Kasumi-1 (cell line): ENCODE results near the gene FUT8.

Source experiments
- DNase-seq, 2 experiments: peaks; one replicate each; lab custom pipeline; 2025; lab: John Stamatoyannopoulos, UW

FUT8 gene

DNA sequence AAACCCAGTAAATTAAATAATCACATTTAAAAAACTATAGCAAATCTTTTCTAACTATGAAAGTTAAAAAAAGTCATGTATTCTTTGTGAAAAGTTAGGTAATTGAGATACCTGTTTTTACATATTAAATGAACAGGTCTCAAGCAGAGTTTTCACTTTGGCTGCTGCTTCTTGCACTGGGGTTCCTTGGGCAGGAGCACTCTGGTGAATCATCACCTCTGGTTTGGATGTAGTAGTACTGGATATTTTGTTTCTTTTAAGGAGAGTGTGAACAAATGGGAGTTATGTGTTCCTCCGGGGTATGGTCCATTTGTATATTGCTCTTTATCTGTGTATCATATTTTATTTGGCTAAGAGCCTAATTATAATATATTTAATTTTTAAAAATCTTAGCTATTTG is 82.7 kb downstream of the FUT8 start:
- no peak for DNase-seq

DNA sequence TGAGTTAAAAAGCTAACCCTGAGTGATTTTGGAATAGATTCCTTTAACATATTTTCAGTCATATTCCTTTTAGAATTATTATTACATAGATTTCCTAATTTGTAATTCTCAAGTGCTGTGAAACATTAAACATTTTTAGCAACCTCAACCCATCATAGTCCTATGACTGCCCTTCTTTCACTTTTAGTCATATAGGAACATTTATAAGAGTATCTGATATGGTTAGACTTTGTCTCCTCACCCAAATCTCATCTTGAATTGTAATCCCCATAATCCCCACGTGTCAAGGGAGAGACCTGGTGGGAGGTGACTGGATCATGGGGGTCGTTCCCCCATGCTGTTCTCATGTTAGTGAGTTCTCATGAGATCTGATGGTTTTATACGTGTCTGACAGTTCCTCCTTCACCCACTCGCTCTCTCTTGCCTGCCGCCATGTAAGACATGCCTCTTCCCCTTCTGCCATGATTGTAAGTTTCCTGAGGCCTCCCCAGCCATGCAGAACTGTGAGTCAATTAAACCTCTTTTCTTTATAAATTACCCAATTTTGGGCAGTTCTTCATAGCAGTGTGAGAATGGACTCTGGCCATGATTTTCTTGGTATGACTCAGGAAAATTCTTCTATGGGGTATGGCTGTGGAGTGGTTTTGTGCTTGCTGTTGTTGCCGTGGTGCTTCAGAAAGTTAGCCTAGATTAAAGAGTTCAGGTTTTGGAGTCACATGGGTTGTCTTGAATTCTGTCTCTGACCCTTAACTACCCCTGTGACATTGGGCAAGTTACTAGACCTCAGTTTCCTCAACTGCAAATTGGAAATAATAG is 83.9 kb downstream of the FUT8 start:
- no peak for DNase-seq

DNA sequence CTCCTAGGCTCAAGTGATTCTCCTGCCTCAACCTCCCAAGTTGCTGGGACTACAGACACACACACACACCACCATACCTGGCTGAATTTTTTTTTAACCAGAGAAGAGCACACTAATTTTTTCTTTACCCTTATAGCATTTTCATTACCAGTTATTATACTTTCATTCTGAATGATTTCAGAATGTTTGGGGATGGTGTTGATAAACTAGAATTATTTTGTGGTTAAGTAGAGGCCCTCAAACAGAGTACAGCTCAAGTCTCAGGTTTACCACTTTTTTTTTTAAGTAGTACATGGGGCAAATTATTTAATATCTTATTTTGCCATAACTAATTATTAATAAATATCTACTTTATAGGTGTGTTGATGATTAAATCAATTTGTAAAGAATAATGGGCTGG is 86.6 kb downstream of the FUT8 start:
- no peak for DNase-seq

DNA sequence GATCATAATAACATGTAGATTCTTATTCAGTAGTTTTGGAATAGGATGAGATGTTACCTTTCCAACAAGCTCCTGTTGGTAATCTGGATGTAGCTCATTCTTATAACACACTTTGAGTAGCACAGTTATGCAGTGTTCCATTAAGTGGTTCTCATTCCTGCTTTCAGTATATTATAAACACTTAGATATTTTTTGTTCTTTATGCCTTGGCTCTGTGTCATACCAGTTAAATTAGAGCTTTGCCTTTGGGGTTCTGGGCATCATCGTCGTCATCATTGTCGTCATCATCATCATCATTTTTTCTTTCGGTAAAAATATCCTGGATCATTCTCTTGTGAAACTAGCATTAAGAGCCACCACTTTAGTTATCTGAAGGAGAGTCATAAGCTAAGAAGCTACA is 87.5 kb downstream of the FUT8 start:
- DNase-seq, result no peak

DNA sequence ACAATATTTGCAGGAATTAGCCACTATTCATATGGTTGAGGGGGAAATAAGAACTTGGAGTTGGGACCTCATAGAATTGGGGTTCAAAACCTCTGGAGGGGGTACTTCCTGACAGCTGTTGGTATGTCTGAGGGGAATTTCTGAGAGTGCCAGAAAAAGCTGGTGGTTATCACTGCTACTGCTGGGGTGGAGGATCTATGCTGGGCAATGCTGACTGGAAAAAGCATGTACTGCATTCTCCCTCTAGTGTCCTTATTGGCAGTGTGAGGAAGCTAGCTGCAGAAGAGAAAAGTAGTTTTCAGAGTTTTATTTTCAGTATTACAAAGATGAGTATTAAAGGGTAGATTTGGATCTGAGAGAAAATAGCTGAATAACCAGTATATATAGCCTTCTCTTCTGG is 88.8 kb downstream of the FUT8 start:
- DNase-seq, result no peak

DNA sequence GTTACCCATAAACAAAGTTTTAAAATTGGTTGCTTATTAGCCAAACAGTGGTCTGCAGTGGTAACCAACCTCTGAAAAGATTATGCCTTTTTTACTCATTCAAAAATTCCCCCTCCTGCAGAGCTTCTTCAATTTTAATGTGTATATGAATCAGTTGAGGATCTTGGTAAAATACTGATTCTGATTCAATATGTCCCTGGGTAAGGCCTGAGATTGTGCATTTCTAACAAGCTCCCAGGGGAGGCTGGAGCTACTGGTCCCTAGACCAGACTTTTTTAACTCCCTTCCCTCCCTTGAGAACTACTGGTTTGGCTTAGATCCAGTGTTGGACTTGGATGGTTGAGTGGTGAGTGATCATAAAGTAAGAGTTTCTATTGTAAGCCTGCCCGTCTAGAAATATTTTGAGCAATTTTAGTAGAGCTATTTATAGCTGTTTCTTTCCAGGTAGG is 90.2 kb downstream of the FUT8 start:
- DNase-seq, result no peak

DNA sequence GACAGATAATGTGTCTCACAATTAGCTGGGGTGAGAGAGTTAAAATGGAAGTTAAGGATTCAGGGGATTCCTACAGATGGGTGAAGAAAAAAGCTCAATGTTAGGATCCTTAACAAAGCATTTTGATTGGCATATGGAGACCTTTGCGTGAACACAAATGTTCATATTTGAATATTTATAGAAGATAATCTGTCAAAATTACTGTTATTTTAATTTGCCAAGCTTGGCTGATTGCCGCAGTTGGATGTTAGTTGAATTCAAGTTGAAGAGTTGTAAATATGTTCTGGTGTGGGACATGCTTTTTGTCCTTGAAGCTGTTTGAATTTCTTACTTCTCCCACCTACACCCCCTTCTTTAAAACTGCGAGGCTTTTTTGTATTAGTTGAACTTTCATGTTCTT is 91.2 kb downstream of the FUT8 start:
- no peak for DNase-seq

DNA sequence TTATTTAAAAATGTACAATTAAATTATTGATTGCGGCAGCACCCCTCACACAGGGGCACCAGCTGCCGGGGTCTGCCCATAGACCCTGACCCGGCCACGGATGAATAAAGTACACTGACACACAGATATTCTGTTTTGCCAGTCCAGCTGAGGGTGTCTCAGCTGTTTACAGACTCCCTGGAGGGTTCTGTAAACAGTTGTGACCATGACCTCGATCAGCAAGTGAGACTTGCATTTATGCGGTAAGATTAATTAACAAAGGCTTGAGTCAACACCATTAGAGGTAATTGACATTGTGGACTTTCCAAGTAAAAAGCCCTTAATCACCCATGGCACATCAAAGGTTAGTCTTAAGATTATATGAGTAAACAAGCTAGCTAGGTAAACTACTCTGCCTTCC is 94.3 kb downstream of the FUT8 start:
- DNase-seq, result no peak

DNA sequence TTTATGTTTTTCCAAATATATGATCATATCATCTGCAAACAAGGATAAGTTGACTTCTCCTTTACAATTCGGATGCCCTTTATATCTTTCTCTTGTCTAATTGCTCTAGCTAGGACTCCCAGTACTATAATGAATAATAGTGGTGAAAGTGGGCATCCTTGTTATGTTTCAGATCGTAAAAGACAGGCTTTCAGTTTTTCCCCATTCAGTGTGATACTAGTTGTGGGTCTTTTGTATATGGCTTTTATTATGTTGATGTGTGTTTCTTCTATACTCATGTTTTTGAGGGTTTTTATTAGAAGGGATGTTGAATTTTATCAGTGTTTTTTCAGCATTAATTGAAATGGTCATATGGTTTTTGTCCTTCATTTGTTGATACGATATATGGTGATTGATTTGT is 97.3 kb downstream of the FUT8 start:
- no peak for DNase-seq

DNA sequence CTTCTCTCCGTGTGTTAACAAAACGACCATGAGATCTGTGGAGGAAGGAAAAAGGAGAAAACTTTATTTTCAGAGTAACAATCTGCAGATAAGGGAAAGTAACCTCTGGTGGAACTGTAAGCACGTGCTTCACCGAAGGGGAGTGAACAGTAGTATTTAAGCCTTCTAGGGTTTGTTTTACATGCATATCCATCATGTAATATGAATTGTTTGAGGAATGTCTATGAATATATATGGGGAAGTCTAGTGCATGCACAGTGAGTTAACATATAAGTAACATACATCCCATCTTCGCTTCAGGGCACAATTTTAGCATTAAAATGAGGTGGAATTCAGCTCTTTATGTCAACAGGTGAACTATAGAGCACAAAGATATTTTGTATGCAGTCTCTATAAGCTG is 101.1 kb downstream of the FUT8 start:
- no peak for DNase-seq

DNA sequence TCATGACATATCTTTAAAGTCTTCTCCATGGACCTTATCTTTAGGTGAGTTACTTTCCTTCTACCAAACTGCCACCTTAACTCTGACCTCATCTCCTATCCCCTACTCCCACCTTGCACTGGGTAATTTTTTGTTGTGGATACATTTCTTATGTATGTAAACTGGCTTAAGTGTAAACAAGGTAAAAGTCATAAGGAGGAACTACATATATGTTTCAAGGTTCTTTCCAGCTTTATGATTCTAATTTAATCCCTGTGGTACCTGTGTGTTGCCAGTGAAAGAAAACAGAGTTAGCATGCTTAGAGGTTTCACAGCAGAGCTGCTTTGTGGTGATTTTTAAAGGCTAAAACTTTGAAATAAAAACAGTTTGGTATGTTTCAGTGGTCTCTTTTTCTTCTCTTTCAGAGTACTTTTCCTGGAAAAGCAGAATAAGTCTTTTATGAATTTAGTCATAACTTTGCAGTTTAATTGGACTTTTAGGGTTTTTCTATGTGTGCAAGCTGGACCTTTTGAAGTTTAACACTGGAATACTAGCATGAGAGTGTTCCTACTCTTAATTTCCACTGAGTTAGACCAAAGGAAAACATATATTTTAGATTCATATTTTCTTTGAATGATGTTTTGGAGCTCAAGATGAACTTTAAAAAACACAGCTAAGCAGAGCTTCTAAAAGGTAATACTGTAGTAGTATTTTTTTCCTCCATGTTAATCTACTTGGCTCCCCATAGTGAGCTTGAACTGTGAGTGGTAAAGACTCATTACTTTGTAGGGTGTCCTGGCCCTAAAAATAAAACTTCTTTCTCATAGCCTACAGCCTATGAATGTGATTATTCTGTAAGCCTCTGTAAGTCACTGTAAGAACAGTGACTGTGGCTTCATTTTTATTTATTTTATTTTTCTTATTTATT is 105.4 kb downstream of the FUT8 start:
- no peak for DNase-seq

DNA sequence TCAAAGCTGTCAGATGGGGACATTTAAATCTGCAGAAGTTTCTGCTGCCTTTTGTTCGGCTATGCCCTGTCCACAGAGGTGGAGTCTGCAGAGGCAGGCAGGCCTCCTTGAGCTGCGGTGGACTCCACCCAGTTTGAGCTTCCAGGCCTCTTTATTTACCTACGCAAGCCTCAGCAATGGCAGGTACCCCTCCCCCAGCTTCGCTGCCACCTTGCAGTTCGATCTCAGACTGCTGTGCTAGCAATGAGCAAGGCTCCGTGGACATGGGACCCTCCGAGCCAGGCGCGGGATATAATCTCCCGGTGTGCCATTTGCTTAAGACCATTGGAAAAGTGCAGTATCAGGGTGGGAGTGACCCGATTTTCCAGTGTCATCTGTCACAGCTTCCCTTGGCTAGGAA is 115.5 kb downstream of the FUT8 start:
- no peak for DNase-seq

DNA sequence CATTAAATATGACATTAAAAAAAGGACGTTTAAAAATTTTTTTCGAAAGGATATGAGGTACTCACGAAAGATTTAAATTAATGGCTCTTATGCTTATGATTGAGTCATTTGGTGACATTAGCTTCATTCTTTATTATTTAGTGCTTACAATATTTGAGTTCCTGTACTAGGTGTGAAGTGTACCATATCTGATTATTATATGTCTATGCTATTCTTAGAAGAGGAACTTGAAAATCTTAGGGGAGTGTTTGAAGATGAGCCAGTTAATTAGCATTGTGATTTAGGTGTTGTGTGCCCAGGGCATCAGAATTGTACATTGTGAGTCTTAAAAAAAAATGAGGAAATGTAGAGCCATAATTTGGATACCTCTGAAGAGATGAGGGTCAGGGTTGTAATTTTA is 118.6 kb downstream of the FUT8 start:
- no peak for DNase-seq

DNA sequence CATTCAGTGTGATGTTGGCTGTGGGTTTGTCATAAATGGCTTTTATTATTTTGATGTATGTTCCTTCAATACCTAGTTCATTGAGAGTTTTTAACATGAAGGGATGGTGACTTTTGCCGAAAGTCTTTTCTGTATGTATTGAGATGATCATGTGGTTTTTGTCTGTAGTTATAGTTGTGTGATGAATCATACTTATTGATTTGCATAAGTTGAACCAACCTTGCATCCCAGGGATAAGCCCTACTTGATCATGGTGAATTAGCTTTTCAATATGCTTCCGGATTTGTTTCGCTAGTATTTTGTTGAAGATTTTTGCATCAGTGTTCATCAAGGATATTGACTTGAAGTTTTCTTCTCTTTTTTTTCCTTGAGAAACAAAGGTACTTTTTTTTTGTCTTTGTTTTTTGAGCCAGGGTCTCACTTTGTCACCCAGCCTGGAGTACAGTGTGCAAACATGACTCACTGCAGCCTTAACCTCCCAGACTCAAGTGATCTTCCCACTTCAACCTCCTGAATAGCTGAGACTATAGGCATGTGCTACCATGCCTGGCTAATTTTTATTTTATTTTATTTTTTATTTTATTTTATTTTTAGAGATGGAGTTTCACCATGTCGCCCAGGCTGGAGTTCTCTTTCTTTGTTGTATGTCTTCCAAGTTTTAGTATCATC is 121.3 kb downstream of the FUT8 start:
- DNase-seq, result no peak

DNA sequence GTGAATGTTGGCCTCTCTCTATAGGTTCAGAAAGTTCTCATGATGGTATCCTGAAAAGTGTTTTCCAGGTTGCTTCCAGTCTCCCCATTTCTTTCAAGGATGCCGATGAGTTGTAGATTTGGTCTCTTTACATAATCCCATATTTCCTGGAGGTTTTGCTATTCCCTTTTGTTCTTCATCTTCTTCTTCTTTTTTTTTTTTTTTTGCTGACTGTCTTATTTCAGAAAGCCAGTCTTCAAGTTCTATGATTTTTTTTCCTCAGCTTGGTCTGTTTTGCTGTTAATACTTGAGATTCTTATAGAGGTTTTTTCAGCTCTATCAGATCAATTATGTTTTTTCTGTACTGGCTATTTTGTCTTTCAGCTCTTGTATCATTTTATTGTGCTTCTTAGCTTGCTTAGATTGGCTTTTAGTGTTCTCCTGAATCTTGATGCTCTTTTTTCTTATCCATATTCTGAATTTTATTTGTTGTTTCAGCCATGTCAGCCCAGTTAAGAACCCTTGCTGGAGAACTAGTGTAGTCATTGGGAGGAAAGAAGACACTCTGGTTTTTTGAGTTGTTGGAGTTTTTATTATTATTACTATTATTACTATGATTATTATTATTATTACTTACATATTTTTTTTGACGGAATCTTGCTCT is 124.4 kb downstream of the FUT8 start:
- DNase-seq, result no peak

DNA sequence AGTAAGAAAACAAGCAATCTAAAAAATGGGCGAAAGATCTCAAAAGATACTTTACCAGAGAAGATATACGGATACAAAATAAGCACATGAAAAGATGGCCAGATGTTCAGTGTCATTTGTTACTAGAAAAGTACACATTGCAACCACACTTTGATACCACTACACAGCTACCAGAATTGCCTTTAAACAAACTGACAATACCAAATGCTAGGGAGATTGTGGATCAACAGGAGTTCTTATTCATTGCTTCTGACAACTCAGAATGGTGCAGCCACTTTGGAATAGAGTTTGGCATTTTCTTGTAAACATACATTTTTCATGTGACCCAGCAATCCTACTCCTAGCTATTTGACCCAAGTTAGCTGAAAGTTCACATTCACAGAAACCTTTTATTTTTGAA is 136.3 kb downstream of the FUT8 start:
- DNase-seq, result no peak

DNA sequence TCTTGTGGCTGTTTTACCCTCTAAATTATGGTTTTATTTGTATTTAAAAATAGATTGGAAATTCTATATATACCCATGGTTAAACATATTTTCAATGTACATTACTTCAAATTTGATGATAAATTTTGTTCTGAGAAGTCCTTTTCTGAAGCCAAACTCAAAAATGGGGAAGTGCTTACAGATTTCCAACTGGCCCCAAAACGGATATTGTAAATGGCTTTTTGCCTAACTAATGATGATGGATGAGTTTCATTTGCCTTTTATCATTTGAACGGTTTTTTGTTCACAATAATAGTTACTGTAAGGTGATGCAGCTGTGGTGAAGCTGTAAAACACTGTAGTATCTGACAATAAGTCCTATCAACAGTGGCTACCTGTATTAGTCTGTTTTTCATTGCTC is 136.9 kb downstream of the FUT8 start:
- DNase-seq, result peak in 1 of 2 experiments; percentile 1

DNA sequence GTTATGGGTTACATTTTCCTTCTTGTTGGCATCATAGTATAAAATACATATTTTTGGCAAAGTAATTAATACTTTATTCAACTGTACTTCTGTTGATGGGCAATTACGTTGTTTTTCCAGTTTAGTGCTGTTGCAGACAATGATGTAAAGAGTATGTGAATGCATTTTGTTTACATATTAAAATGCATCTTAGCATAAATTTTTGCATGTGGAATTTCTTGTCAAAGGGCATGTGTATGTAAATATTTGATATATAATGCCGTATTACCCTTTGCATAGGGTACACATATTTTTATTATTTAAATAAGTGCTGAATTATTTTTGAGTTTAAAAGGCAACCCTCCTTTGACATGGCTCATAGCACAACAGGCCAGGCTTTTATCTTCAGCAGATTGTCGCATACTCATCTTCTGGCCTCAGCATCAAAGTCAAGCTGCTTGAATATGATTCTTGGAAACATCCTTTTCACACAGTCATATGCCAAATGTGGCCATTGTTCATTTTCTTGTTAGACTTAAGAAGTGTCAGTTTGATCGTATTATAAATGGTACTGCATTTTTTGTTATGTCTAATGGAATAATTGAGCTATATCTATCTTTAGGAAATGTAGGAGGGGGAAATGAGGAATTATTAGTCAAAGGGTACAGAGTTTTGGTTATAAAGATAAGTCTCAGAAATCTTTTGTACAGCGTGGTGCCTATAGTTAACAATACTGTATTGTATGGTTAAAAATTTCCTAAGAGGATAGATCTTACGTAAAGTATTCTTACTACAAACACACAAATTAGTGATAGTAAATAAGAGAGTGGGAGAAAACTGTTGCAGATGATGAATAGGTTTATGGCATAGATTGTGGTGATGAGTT is 138.5 kb downstream of the FUT8 start:
- DNase-seq, result no peak

DNA sequence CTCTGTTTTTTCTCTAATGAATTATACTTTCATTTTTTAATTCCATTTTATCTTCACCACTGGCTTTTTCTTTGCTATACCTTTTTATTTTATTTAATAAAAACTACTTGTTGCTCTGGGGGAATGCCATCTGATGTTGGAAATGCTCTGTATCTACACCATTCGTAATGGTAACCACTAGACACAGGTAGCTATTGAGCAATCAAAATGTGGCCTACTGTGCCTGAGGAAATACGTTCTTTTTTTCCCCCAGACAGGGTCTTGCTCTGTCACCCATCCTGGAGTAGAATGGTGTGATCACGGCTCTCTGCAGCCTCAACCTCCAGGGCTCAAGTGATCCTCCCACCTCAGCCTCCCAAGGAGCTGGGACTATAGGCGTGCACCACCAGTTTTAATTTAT is 140.2 kb downstream of the FUT8 start:
- no peak for DNase-seq

DNA sequence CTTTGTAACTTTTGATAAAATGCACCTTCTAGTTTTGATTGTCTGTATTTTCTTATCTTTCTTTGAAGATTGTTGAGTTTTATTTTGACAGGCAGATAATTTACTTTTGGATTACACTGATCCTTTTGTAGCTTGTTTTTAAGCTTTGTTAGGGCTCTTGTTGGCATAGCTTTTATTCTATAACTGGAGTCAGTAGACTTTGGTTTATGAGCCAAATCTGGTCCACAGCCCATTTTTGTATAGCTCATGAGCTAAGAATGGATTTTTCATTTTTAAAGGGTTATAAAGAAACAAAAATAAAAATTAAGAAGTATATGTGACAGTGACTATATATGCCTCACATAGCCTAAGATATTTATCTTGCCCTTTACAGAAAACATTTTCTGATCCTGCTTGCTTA is 142.3 kb downstream of the FUT8 start:
- DNase-seq, result no peak

DNA sequence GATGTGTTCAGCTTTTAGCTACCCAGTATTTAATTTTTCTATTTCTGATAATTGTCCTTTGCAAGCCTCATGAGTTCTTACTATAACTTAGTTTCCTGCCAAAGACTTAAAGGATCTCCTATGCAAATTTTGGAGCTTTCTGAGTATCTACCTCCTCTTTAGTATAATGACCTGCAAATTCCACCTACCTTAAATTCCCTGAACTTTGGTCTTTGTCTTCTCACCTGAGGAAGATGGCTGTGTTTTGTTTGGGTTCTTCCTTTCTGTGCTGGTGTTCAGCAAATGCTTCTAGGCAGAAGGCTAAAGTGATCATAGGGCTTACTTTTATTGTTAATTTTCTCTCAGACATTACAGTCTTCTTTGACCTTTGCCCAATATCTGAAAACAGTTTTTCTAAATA is 142.8 kb downstream of the FUT8 start:
- DNase-seq, result no peak
